HEK293T (cell line): ENCODE data around the gene ZNF692.
A peak's percentile ranks its signal among the peaks of the same experiment; 100 is the strongest.

Experiments
- CTCF ChIA-PET: fragments of 350-600 bp; formaldehyde crosslinking; extraction: SDS; loops from one replicate; lab custom pipeline; 2021; ENCODE audit warnings: antibody characterized with exemption, inconsistent platforms; lab: Yijun Ruan, JAX
- POLR2A ChIA-PET: fragments of 350-600 bp; formaldehyde crosslinking; extraction: SDS; loops from one replicate; lab custom pipeline; 2020; ENCODE audit warnings: antibody characterized with exemption, inconsistent platforms; lab: Yijun Ruan, JAX
- DNase-seq: peaks from one replicate; pipeline ENCODE4 v3.0.0; 2012; ENCODE audit warnings: mixed read lengths; ENCODE audit errors: extremely low spot score
- ARNT ChIP-seq: fragments of 450-650 bp; IDR thresholded peaks from 2 replicates; pipeline ENCODE4 v1.6.1; 2017; ENCODE audit warnings: mild to moderate bottlenecking
- BHLHE40 ChIP-seq: fragments of 450-650 bp; IDR thresholded peaks from 2 replicates; pipeline ENCODE4 v1.6.1; 2016; ENCODE audit warnings: mild to moderate bottlenecking, moderate library complexity, borderline replicate concordance
- CTBP1 ChIP-seq: fragments of 450-650 bp; IDR thresholded peaks from 2 replicates; pipeline ENCODE4 v1.6.1; 2016; ENCODE audit warnings: borderline replicate concordance
- ELF4 ChIP-seq: fragments of 450-650 bp; IDR thresholded peaks from 2 replicates; pipeline ENCODE4 v1.6.1; 2017; ENCODE audit warnings: antibody characterized with exemption
- FOXA1 ChIP-seq: fragments of 450-650 bp; IDR thresholded peaks from 2 replicates; pipeline ENCODE4 v1.6.1; 2016; ENCODE audit warnings: mild to moderate bottlenecking
- FOXK2 ChIP-seq: fragments of 450-650 bp; IDR thresholded peaks from 2 replicates; pipeline ENCODE4 v1.6.1; 2016; ENCODE audit warnings: mild to moderate bottlenecking
- FOXM1 ChIP-seq: fragments of 450-650 bp; IDR thresholded peaks from 2 replicates; pipeline ENCODE4 v1.6.1; 2017; ENCODE audit warnings: mild to moderate bottlenecking, borderline replicate concordance
- HDGF ChIP-seq: fragments of 450-650 bp; IDR thresholded peaks from 2 replicates; pipeline ENCODE4 v1.6.1; 2017; ENCODE audit warnings: antibody characterized with exemption, borderline replicate concordance
- L3MBTL2 ChIP-seq: fragments of 450-650 bp; conservative IDR thresholded peaks from 2 replicates; pipeline ENCODE4 v1.6.1; 2016; ENCODE audit warnings: mild to moderate bottlenecking
- LEF1 ChIP-seq: fragments of 450-650 bp; IDR thresholded peaks from 2 replicates; pipeline ENCODE4 v1.6.1; 2017; ENCODE audit warnings: mild to moderate bottlenecking, borderline replicate concordance
- NFRKB ChIP-seq: fragments of 450-650 bp; IDR thresholded peaks from 2 replicates; pipeline ENCODE4 v1.6.1; 2016; ENCODE audit warnings: mild to moderate bottlenecking, moderate library complexity
- PKNOX1 ChIP-seq: fragments of 450-650 bp; IDR thresholded peaks from 2 replicates; pipeline ENCODE4 v1.6.1; 2016
- SP1 ChIP-seq: fragments of 450-650 bp; IDR thresholded peaks from 2 replicates; pipeline ENCODE4 v1.6.1; 2017
- SUZ12 ChIP-seq: fragments of 450-650 bp; IDR thresholded peaks from 2 replicates; pipeline ENCODE4 v1.6.1; 2016; ENCODE audit warnings: mild to moderate bottlenecking
- TARDBP ChIP-seq: fragments of 450-650 bp; IDR thresholded peaks from 2 replicates; pipeline ENCODE4 v1.6.1; 2016
- ZNF384 ChIP-seq: fragments of 450-650 bp; IDR thresholded peaks from 2 replicates; pipeline ENCODE4 v1.6.1; 2016

ZNF692 gene

GRCh38 chr1:248856176-248856575, 2.7 kb downstream of the ZNF692 start:
- CTCF ChIA-PET = no interaction called here
- POLR2A ChIA-PET = no interaction called here
- no peak for DNase-seq
- TF ChIP-seq TARDBP (no peak), LEF1 (no peak), ARNT (no peak), FOXM1 (no peak), L3MBTL2 (no peak), HDGF (no peak), SP1 (no peak), BHLHE40 (no peak), FOXA1 (no peak), ZNF384 (no peak), NFRKB (no peak), FOXK2 (no peak), SUZ12 (no peak), ELF4 (no peak), PKNOX1 (no peak), CTBP1 (no peak)

GRCh38 chr1:248855580-248855979, 3.3 kb downstream of the ZNF692 start:
- ChIA-PET CTCF (no interaction called here), POLR2A (no interaction called here)
- DNase-seq = no peak
- no peak for TF ChIP-seq FOXM1
- no peak for TF ChIP-seq PKNOX1
- no peak for TF ChIP-seq TARDBP
- TF ChIP-seq SUZ12 = no peak
- no peak for TF ChIP-seq ARNT
- no peak for TF ChIP-seq ZNF384
- TF ChIP-seq SP1 = no peak
- TF ChIP-seq ELF4 = no peak
- TF ChIP-seq FOXK2 = no peak
- no peak for TF ChIP-seq NFRKB
- no peak for TF ChIP-seq FOXA1
- TF ChIP-seq LEF1 = no peak
- TF ChIP-seq BHLHE40 = no peak
- TF ChIP-seq L3MBTL2 = no peak
- TF ChIP-seq CTBP1 = no peak
- no peak for TF ChIP-seq HDGF

GRCh38 chr1:248853663-248854375, 5.1 kb downstream of the ZNF692 start:
- DNase-seq = no peak
- no peak for TF ChIP-seq TARDBP
- no peak for TF ChIP-seq PKNOX1
- TF ChIP-seq FOXM1 = no peak
- TF ChIP-seq ZNF384 = no peak
- no peak for TF ChIP-seq NFRKB
- TF ChIP-seq ARNT = no peak
- ChIA-PET POLR2A (no interaction called here), CTCF (no interaction called here)

- CTCF ChIA-PET = no interaction called here
- POLR2A ChIA-PET = no interaction called here
- no peak for TF ChIP-seq BHLHE40
- TF ChIP-seq SP1 = no peak
- no peak for TF ChIP-seq ZNF384
- no peak for TF ChIP-seq ARNT
- TF ChIP-seq FOXK2 = no peak
- no peak for TF ChIP-seq L3MBTL2
- DNase-seq = no peak
Observed at GRCh38 chr1:248852481-248853405, 6.1 kb downstream of the ZNF692 start.

GRCh38 chr1:248851390-248851789, 7.5 kb downstream of the ZNF692 start:
- POLR2A ChIA-PET = interaction anchor here (0.8 kb wide), 1 partner anchor 14 kb away, joined by 3 read pairs; the partner anchor contains the start of gene ZNF672
- CTCF ChIA-PET = no interaction called here
- TF ChIP-seq LEF1 (no peak), FOXK2 (no peak), CTBP1 (no peak), PKNOX1 (0 out of 2 replicates have a peak, but pooled peaks have one; percentile 34), ZNF384 (no peak)
- DNase-seq = no peak
